ENCODE data around the gene TGFBR1.

TGFBR1 gene

DNA sequence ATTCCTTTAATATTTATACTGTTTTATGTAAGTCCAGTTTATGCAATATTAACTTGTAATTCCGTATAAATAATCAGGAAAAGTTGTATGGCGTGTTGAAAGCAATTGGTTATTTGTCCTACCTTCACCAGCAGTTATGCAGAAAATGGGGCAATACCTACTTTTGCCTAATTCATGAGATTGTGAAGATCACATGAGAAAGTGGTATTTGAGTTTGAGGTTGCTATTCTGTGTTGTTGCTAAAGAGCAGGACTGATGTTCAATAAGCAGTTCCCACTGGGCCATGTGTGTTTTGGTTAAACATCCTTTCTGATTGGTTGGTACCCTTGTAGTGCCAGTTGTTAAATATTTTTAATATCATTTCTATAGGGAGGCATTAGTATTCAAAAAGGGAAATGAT, 3.2 kb downstream of the TGFBR1 start:
- no peak for DNase-seq

DNA sequence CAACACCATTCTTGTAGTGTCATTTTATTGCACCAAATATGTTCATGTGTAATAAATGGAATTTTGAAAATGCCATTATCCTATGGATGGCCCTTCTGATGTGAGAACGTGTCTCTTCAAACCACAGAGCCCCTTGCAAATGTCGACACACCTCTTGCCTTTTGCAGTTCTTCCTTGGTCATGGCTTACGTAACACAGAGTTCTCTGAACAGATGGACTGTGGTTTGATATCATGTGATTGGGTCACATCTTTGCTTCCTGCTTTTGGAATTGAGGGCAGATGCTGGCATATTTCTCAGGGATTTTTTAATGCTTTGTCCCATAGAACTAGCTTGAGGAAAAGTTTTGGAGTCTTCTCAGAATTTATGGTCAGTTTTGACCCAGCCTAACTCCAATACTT, 4.6 kb downstream of the TGFBR1 start:
- DNase-seq = no peak

DNA sequence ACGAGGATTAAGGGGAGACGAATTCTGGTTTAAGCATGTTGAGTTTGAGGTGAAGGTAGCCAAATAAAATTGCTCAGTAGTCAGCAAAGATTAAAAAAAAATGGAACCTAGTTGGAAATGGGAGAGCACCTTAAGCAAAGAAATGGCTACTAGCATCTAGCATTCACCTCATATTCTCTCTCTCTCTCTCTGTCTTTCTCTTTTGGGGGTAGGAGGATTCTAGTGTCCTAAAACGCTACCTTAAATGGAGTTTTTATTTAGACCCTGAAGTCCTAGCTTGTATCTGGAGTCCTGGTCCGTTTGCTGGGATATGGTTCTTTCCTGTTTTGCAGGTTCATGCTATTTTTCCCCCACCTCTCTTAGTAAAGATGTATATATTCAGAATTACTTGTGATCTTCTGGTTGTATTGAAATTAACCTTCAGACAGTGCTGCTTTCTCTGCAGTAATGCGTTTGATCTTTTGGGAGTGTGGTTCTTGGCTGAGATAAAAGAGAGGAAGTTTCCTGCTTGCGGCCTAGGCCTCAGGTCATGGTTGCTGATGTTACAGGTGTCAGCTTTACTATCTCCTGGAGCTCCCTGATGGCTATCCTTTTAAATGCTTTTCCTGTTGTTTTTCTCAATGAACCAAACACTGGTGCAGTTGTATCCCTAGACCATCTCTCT, 8.0 kb downstream of the TGFBR1 start:
- DNase-seq = no peak

DNA sequence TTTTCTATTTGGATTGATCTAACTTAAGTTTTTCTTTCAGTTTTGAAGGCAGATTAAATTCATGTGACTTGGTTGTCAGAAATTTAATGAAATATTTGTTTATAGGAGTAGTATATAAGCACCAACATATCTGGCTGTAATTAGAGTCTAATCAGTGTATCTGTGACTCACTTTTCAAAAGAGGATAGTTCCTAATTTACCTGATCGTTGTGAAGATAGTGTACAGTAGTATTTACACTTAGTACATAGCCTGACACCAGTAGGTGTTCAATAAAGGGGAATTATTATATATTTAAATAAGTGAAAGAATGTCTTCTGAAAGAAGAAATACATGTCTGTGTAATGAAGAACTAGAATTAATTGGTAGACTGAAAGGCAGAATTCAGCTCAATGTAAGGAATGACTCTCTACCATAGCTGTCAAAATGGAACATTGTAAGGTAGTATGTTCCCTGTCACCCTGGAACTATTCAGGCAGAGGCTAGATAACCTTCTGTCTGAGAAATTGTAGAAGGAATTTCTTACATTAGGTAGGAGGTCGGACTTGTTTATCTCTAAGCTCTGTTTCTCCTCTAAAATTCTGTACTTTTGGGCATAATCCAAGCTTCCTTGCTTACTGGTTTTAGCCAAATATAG, 8.6 kb downstream of the TGFBR1 start:
- DNase-seq = no peak

DNA sequence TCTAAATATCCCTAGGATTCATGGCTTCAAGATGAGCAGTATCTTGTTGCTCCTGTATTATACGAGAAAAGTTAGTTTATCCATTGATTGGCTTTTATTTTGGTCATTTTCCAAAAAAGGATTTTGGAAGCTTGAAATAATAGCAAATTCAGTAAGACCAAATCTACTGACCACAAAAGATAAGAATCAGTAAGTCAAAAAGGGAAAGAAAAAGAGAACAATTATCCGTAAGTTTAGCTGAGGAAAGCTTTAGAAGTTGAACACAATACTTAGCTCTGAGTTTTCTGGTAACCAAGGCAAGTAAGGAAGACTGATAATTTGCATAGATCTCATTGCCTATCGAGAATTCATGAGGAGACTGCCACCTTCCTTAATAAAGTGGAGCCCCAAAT, 9.1 kb downstream of the TGFBR1 start:
- DNase-seq = no peak

DNA sequence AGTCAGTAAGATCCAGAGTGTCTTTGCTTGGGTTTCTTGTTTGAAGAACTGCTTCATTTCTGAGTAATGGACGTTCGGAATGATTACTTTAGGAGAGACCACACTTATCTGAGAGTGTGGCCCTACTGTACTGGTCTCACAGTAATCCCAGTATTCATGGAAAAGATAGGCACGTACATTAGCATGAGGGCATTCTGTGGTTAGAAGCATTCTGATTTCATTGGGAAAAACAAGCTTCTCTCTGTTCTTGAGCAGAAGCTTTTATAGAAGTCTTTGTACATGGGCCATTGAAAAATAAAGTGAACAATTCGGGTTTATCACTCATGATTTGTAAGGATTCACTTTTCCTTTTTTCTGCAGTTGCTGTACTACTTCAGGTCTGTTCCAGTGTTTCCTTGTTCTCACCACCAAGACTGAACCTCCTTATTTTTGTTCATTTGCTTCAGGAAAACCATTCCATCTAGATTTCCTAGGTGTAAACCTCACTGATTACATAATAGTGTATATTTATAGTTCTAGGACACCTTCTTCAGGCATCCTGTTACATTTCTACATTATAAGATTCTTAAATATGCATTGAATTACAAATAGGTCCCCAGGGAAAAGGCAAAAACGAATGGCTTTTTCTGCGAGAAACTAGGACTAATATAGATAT, 10.1 kb downstream of the TGFBR1 start:
- no peak for DNase-seq

DNA sequence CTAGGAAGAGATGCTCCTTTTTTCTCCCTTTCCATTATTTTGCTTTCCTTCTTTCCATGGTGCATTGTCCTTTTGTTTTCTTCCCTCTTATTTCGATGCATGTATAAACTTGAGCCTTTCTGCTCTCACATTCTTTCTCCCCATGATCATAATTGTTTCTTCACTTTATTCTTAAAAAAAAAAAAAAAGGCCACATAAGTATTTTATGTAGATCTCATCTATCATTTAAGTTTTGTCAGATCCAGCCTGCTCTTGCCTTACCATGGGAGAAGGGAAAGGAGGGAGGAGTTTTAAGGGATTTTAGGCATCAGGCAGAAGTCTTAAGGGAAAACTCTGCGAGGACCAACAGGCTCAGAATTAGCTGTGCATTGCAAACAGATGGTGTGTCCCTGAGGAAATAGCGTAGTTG, 11.1 kb downstream of the TGFBR1 start:
- no peak for DNase-seq

DNA sequence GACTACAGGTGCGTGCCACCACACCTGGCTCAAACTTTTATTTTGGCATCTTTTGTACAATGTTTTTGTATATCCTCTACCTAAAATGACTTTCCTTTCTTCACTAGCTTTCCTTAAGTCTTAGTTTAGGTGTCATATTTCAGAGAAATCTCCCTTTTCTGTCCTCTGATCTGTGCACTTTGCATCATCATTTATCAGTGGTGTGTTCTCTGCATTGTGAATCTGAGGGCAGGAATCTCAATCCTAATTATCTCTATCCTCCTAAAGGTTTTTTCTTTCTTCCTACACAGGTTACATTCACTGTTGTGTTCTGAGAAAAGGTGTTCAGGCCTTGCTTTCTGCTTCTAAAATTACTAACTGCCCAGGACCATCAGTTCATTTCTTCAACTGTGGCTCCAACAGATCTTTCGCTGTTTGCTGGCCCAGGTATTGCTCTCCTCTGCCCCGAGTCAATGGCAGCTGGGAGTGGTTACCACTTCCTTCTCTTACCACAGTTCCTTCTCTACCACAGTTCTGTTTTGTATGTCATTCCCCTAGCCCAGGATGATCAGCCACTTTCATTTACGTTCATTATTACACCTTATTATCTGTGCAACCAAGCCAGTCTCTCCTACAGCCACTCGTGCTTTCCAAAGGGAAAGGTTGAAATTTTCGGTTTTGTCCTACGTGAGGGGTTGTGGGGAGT, 14.0 kb downstream of the TGFBR1 start:
- DNase-seq = no peak

DNA sequence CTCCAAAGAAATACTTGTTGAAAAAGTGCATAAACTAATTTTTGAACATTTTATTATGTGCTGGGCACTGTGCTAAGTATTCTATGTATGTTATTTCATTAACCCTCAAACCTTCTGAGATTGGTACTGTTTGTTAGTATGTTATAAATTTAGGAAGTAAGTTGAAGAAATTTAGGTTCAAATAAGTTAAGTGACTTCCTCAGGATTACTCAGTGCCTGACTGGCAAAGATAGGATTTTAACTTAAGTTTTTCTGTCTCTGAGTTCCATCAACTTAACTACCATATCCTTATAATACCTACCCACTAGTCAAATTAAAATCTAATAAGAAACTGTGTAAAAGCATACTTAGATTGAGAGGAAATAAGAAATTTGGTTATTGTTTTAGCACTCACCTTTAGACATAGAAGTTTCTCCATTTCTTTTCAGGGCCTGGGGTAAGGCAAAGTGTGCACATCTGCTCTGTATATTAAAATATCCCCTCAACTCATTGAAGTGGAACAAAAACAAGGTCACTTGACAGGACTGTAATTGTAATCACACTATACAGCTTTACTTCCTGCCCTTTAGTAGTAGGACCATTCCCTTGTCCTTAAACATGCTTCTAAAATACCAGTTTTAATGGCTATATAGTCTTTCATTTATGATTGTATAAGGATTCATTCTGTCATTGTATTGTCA, 15.2 kb downstream of the TGFBR1 start:
- DNase-seq = no peak

DNA sequence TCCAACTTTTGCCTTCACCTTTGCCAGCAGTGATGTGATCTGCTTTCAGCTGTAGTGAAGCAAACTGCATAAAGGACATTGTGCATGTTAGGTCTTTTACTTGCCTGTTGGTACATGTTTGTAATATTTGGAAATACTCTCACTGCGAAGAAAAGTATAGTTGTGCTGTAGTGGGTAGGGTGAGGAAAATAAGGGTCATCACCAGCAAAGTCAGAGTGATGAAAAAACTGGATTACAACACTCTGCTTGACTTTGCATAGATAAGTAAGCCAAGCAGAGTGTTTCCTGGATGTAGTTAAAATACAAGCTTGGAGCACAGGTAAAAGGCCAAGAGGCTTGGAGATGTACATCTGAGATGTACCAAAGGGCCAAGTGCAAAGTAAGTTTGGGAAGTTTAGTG, 16.7 kb downstream of the TGFBR1 start:
- no peak for DNase-seq

DNA sequence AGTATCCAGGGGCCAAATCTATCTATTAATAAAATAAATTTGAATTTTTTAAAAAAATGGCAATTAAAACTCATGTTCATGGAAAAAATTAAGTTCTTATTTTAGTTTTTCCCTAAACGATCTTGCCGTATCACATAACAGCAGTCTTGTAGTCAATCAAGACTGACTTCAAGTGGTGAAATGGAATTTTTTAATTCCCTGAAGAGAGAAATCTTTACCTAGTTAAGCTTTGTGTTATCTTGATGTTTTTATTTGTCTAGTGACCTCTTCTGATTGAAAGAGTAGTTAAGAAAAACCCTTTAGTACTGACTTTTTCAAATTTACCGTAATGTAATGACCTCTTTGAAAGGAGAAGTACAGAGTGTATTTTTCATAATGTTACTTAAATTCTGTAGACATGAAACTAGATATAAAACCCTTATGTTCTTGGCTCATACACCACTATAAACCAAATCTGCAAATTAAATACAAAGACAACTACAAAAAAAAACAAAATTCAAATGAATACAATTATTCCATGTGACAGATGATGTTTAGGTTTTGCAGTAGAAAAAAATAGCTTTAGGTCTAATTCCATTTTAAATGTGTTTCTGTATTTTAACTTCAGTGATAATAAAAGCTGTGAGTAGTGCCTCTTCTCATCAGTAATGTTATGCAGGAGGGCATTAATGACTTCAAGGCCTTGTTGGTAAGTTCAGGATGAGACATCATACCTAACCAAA, 19.8 kb downstream of the TGFBR1 start:
- no peak for DNase-seq

DNA sequence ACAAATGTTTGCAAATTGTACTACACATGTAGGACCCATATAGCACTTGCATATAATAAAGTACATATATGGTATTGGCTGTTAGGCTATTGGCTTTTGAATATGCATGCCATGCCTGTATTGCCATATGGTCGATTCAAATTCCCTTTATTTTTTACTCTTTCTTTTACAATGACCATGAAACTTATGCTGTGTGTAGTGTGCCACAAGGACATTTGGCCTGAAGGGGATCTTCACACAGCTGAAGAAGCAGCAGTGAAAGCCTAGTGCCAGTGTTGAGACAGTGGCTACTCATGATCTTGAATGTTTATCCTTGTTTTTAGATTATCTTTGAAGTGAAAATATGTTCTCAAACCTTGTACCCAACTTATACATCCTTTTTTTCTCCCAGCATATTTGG, 20.5 kb downstream of the TGFBR1 start:
- no peak for DNase-seq

DNA sequence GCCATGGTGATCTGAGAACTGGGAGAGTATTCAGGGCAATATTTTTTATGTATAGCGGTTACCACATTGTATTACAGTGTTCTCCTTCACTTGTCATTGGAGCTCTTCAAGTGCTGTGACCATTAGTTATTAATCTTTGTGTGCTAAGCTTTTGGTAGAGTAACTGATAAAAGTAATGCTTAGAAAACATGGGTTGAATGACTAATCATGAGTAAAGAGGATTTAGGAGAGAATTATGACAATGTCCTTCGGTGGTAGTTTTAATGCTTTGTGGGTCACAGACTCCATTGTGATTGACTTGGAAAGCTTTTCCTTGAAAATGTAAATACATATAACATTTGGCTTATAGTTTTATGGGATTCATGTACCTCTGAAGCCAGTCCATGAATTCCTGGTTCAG, 21.4 kb downstream of the TGFBR1 start:
- no peak for DNase-seq

DNA sequence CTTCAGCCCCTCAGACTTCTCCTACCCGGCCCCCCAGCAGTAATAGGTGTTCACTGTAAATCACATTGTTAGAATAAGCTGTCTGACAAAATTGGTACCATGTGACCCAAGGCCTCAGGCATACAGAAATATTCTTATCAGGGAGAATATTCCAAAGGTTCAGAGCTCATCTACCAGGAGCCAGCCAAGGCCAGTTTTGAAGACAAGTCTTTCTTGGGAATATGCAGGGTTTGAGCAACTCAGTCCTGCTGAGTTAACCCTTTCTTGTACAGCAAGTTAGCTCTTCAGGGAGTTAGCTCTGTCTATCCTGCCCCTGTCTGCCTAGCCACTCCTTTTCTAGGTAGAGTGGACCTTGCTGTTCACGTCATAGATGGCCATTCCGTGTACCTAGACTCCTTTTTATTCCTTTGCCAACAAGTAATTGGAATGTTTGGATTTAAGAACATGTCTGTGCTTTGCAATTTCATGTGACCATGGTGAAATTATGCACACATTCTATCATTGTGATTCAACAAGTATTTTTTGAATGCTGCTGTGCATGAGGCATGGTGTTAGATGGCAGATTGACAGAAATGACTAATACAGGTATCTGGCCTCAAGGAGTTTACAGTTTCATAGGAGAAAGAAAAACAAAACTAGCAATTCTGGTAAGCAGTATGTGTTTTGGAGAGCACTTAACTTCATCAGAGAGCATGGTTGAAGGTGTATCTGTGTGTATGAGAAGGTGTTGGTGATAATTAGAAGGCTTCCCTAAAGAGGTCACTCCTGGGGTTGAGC, 22.6 kb downstream of the TGFBR1 start:
- no peak for DNase-seq

DNA sequence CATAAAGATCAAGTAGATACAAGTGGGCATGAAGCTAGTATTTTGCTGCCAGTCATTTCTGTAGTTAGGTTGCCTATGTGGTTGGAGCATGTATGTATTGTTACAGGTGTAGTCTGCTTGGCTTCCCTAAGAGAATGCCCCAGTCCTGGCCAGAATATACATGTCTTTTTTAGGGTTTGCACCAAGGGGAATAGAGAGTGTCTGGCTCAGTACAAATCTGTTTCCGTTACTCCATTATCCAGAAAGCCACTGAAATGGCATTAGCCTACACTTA, 23.2 kb downstream of the TGFBR1 start:
- DNase-seq = no peak

DNA sequence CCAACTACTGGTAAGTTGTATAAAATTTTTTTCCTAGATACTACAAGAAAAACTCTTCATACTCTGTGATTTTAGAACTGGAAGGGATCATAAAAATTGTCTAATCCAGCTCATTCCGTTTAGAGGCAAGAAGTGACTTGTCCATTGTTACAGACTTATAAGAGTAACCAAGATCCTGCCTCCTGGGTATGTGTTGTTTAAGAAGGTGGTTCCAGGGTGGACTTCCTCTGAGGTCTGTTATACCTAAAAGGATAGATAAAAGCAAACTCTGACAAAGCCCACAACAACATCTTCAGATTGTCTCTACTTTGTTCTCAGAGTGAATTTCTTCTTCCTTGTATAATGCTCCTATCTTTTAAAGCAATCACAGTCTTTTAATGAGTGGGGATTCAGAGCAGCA, 24.2 kb downstream of the TGFBR1 start:
- DNase-seq = no peak

DNA sequence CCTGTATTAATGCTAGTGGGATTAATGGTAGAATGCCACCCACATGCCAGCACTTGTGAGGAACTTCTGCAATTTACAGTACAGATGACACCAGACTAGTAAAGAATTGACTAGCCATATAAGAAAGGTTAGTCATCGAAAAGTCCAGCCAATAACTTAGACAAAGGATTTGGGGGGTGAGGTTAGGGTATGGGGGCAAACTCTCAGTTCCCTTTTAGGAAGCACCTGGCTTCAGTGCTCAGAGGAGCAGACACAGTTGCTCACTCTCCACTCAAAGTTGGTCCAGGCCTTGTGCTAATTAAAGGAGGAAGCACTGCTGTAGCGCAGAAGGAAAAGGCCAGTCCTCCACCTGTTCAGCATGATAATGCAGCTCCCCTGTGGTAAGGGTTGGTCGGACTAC, 25.2 kb downstream of the TGFBR1 start:
- DNase-seq = no peak

DNA sequence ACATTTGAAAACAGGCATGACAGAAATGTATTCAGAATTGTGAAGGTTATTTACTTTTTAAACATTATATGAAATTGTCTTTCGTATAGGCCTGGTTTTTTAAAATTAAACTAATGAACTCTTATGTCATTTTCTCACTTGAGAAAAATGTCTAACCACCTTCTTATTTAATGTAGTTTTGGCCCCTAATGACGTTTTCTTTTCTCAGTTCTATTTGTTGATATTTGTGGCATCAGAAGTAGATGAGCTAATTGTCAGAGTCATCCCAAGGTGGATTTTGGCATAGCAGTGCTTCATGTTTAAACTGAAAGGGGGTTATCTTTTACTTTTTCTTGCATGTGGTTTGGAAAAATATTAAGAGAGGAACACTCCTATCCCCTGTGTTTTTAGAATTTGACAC, 28.2 kb downstream of the TGFBR1 start:
- DNase-seq = no peak

DNA sequence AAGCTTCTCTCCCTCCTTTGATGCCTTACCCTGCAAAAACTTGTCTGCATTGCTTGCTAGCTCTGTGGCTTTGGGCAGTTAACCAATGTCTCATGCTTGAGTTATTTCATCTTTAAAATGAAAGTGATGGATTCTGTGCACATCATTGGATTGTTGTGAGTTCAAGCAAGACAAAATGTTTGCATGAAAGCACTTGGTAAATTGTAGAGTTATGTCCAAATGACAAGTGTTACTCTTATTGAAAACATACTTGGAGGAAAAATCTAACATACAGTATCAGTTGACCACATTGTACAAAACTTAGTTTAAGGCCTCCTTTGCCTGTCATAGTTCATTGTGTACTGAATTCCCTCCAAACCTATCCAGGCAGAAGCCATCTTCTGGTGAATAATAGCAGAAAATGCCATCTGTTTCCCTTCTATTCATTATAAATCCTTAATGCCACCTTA, 30.0 kb downstream of the TGFBR1 start:
- DNase-seq = no peak

DNA sequence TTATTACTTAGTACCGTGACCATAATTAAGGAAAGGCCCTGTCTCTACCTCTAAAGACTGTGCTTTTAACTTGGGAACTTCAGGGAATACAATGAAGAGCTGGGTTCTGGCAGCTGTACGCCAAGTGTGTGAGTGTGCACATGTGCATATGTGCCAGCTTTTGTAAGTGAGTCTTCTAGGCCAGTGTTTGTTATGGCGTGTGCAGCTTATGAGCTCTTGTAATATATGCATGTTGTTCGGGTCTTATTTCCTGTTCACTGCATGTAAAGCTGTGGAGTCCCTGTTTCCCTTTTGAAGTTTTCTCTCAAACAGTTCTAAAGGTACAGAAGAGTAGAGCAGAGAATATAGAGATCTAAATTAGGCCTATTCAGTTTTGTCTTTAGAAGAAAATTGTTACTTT, 30.5 kb downstream of the TGFBR1 start:
- DNase-seq = no peak

DNA sequence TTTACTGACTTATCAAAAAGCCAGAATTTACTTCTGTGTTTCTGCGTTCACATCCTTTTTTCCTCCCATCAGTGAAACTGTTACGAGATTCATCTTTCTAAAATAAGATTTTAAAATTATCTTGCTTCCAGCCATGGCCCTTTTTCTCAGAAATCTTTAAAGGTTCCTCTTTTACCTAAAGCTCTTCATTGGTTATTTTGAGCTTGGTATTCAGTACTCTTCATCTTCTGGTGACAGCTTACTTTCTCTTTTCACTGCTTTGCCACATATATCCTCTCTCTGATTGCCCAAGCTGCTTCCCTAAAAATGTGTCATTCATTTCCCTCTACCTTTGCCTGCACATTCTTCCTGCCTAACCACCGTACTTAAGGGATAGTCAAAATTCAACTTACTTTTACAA, 32.3 kb downstream of the TGFBR1 start:
- no peak for DNase-seq

DNA sequence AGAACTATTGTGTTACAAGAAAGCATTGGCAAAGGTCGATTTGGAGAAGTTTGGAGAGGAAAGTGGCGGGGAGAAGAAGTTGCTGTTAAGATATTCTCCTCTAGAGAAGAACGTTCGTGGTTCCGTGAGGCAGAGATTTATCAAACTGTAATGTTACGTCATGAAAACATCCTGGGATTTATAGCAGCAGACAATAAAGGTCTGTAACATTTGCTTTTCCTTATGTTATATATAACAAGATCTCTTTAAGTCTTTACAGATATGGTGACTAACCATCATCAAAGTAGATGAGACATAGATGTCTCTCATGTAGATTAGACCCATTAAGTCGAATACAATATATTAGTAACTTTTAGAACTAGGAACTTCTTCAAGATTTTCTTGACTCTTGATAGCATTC, 33.0 kb downstream of the TGFBR1 start:
- no peak for DNase-seq

All from GOT3 (cell line).